Measurements from ENCODE around the gene PAX7. TPM values are rescaled to one million over a fixed set of nuclear protein-coding genes. Genes with fewer than 3 reads are reported as not detected.

PAX7 gene
- total RNA-seq, 2 experiments from 2014 or later, result not detected

DNA sequence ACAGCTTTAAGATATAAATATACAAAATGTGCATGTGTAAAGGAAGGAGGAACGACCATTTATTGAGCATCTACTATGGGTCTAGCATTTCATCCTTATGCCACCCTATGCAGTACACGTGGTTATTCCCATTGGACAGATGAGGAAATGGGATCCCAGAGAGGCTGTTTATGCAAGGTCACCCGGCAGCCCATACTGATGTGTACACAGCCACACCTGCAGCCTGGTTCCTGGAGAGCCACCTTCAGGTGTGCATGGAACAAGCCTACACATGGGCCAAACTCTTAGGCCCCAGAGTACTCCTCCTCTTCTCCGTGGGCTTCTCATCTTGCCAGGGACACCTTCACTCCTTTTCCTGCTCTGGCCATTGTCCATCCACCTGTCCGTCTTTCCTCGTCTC, 108.8 kb downstream of the PAX7 start:
- H3K27ac ChIP-seq (ENCODE audit: low read depth in 1 of 2, low read length in 2 of 2), result no peak overlapping the region
- no peaks in the 10 kb centered on the region for H3K36me3 Mint-ChIP-seq (ENCODE audit: low read depth)
- TF ChIP-seq, protein P1, sequence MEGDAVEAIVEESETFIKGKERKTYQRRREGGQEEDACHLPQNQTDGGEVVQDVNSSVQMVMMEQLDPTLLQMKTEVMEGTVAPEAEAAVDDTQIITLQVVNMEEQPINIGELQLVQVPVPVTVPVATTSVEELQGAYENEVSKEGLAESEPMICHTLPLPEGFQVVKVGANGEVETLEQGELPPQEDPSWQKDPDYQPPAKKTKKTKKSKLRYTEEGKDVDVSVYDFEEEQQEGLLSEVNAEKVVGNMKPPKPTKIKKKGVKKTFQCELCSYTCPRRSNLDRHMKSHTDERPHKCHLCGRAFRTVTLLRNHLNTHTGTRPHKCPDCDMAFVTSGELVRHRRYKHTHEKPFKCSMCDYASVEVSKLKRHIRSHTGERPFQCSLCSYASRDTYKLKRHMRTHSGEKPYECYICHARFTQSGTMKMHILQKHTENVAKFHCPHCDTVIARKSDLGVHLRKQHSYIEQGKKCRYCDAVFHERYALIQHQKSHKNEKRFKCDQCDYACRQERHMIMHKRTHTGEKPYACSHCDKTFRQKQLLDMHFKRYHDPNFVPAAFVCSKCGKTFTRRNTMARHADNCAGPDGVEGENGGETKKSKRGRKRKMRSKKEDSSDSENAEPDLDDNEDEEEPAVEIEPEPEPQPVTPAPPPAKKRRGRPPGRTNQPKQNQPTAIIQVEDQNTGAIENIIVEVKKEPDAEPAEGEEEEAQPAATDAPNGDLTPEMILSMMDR (IDR thresholded peaks at IDR 0.05), result no peak
- ChIA-PET POLR2A (no interaction called here), CTCF (no interaction called here)
- no peaks in the 10 kb centered on the region for H3K4me1 ChIP-seq (ENCODE audit: insufficient read depth, low read length)
- H3K4me3 ChIP-seq (ENCODE audit: low read length), result no peak overlapping the region
- no peak for DNase-seq
- no peak overlapping the region for H3K27ac Mint-ChIP-seq
- intact Hi-C loops (cut with DNase I, micrococcal nuclease), result no loop called here
- peaks cover 54% of the 10 kb centered on the region for H3K27me3 Mint-ChIP-seq
- H3K4me3 Mint-ChIP-seq, result no peak overlapping the region
- H3K9me3 ChIP-seq (ENCODE audit: control insufficient read depth in 1 of 2, insufficient read depth in 1 of 2, low read length in 2 of 2), result peaks cover 0 to 4% of the 10 kb centered on the region in 2 experiments
- no peak for ATAC-seq (ENCODE audit: poor library complexity)
- no peaks in the 10 kb centered on the region for H3K36me3 ChIP-seq (ENCODE audit: insufficient read depth, low read length)
- H3K4me1 Mint-ChIP-seq (ENCODE audit: low read depth), result no peaks in the 10 kb centered on the region
- H3K9me3 Mint-ChIP-seq, result no peaks in the 10 kb centered on the region
- peaks cover 12 to 14% of the 10 kb centered on the region in 2 experiments for H3K27me3 ChIP-seq (ENCODE audit: control insufficient read depth in 1 of 2, insufficient read depth in 2 of 2, low read length in 2 of 2)

DNA sequence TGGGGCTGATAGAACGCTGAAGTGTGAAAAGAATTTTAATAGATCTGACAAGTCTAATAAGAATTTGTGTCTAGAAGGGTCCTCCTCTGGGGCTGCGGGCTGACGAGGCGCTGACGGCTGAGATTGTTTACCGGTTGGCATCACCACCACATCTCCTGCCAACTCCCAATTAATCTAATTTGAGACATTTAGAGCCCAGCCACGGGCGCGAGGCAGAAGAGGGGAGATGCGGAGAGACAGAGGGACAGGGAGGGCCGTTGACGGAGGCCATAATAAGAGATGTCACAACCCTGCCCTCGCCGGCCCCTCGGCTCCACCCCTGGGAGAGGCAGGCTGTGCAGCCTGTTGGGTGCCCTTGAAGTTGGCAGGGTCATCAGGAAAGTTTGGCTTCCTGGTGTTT, 109.3 kb downstream of the PAX7 start:
- Mint-ChIP-seq H3K9me3 (no peaks in the 10 kb centered on the region), H3K27me3 (peaks cover 51% of the 10 kb centered on the region), H3K27ac (no peak overlapping the region), H3K4me1 (ENCODE audit: low read depth) (no peaks in the 10 kb centered on the region), H3K36me3 (ENCODE audit: low read depth) (no peaks in the 10 kb centered on the region), H3K4me3 (no peak overlapping the region)
- peaks cover 7 to 14% of the 10 kb centered on the region in 2 experiments for H3K27me3 ChIP-seq (ENCODE audit: control insufficient read depth in 1 of 2, insufficient read depth in 2 of 2, low read length in 2 of 2)
- TF ChIP-seq, protein P1 (IDR thresholded peaks at IDR 0.05), result no peak
- DNase-seq, result no peak
- H3K36me3 ChIP-seq (ENCODE audit: insufficient read depth, low read length), result no peaks in the 10 kb centered on the region
- peaks cover 0 to 4% of the 10 kb centered on the region in 2 experiments for H3K9me3 ChIP-seq (ENCODE audit: control insufficient read depth in 1 of 2, insufficient read depth in 1 of 2, low read length in 2 of 2)
- ChIA-PET POLR2A (no interaction called here), CTCF (no interaction called here)
- intact Hi-C loops (cut with DNase I, micrococcal nuclease), result no loop called here
- no peak overlapping the region for H3K27ac ChIP-seq (ENCODE audit: low read depth in 1 of 2, low read length in 2 of 2)
- ATAC-seq (ENCODE audit: poor library complexity), result no peak
- H3K4me3 ChIP-seq (ENCODE audit: low read length), result no peak overlapping the region
- no peaks in the 10 kb centered on the region for H3K4me1 ChIP-seq (ENCODE audit: insufficient read depth, low read length)

DNA sequence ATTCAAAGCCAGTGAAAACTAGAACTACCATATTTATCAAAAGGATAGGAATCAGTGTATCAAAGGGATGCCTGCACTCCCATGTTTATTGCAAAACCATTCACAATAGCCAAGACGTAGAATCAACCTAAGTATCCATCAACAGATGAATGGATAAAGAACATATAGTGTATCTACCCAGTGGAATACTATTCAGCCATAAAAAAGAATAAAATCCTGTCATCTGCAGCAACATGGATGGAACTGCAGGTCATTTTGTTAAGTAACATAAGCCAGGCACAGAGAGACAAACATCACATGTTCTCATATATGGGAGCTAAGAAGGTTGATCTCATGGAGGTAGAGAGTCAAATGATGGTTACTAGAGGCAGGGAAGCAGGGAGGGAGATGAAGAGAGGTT, 110.0 kb downstream of the PAX7 start:
- peaks cover 2 to 14% of the 10 kb centered on the region in 2 experiments for H3K27me3 ChIP-seq (ENCODE audit: control insufficient read depth in 1 of 2, insufficient read depth in 2 of 2, low read length in 2 of 2)
- Mint-ChIP-seq H3K36me3 (ENCODE audit: low read depth) (no peaks in the 10 kb centered on the region), H3K9me3 (no peaks in the 10 kb centered on the region), H3K4me3 (no peak overlapping the region), H3K4me1 (ENCODE audit: low read depth) (no peaks in the 10 kb centered on the region), H3K27ac (no peak overlapping the region), H3K27me3 (peaks cover 51% of the 10 kb centered on the region)
- CTCF ChIA-PET, result no interaction called here
- intact Hi-C loops (cut with DNase I, micrococcal nuclease), result no loop called here
- no peaks in the 10 kb centered on the region for H3K36me3 ChIP-seq (ENCODE audit: insufficient read depth, low read length)
- H3K9me3 ChIP-seq (ENCODE audit: control insufficient read depth in 1 of 2, insufficient read depth in 1 of 2, low read length in 2 of 2), result peaks cover 0 to 4% of the 10 kb centered on the region in 2 experiments
- ATAC-seq (ENCODE audit: poor library complexity), result no peak
- TF ChIP-seq, protein P1 (IDR thresholded peaks at IDR 0.05), result no peak
- H3K4me3 ChIP-seq (ENCODE audit: low read length), result no peak overlapping the region
- no peaks in the 10 kb centered on the region for H3K4me1 ChIP-seq (ENCODE audit: insufficient read depth, low read length)
- no peak overlapping the region for H3K27ac ChIP-seq (ENCODE audit: low read depth in 1 of 2, low read length in 2 of 2)
- no peak for DNase-seq
- POLR2A ChIA-PET, result no interaction called here
